ENCODE data around the gene MED8.

The MED8 gene

DNA sequence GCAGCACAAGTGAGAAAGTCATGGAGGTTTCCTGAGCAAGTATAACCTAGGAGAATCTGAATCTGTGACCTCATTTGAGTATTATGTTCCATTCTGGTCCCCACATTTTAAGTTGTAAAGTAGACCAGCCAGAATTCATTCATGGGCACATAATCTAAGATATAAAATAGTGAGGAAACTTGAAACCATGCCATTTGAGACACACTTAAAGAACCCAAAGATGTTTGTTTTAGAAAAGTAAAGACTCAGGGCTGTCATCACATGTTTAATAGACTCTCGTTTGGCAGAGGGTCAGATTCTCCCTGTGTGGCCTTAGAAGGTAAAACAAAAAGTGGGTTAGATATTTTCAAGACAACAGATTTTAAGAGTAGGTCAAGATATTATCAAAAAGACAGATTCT, 6.5 kb upstream of the MED8 start:
- Histone ChIP-seq H3K9me3 (ENCODE audit: insufficient read depth, low read length) (no peaks in the 10 kb centered on the region), H3K4me1 (ENCODE audit: insufficient read depth, insufficient read length) (no peaks in the 10 kb centered on the region), H3K4me3 (ENCODE audit: insufficient read length, low read depth) (no peak overlapping the region), H3K9ac (ENCODE audit: insufficient read length, low read depth) (no peak overlapping the region), H3K27me3 (ENCODE audit: insufficient read depth, insufficient read length) (no peaks in the 10 kb centered on the region), H3K36me3 (ENCODE audit: insufficient read depth, insufficient read length, low read length) (peaks cover 31% of the 10 kb centered on the region)
- no peak for DNase-seq (ENCODE audit: low read depth, low spot score)
- no peak for TF ChIP-seq SUZ12 (IDR thresholded peaks at IDR 0.05; ENCODE audit: extremely low read depth, insufficient read depth, insufficient read length)
- no peak for TF ChIP-seq ZNF274 (IDR thresholded peaks at IDR 0.05; ENCODE audit: low read depth, low read length)
- no peak for TF ChIP-seq YY1 (IDR thresholded peaks at IDR 0.05; ENCODE audit: insufficient read depth, insufficient read length)

DNA sequence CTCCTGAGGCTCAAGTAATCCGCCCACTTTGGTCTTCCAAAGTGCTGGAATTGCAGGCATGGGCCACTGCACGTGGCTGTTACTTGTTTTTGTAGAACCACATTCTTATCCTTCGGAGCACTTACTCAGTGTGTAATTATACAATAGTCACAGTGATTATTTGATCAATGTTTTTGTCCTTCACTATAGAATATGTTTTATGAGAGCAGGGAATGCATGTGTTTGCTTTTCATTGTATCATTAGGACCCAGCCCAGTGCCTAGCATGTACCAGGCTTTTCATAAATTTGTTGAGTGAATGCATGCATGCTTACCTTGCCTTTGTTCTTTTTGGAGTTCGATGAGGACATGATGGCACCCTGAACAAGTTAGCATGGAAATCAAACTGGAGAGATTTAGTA, 5.9 kb upstream of the MED8 start:
- Histone ChIP-seq H3K36me3 (ENCODE audit: insufficient read depth, insufficient read length, low read length) (peaks cover 31% of the 10 kb centered on the region), H3K9ac (ENCODE audit: insufficient read length, low read depth) (no peak overlapping the region), H3K27me3 (ENCODE audit: insufficient read depth, insufficient read length) (no peaks in the 10 kb centered on the region), H3K4me3 (ENCODE audit: insufficient read length, low read depth) (no peak overlapping the region), H3K4me1 (ENCODE audit: insufficient read depth, insufficient read length) (no peaks in the 10 kb centered on the region), H3K9me3 (ENCODE audit: insufficient read depth, low read length) (no peaks in the 10 kb centered on the region)
- TF ChIP-seq SUZ12 (IDR thresholded peaks at IDR 0.05; ENCODE audit: extremely low read depth, insufficient read depth, insufficient read length) (no peak), YY1 (IDR thresholded peaks at IDR 0.05; ENCODE audit: insufficient read depth, insufficient read length) (no peak), ZNF274 (IDR thresholded peaks at IDR 0.05; ENCODE audit: low read depth, low read length) (no peak)
- DNase-seq (ENCODE audit: low read depth, low spot score): no peak

DNA sequence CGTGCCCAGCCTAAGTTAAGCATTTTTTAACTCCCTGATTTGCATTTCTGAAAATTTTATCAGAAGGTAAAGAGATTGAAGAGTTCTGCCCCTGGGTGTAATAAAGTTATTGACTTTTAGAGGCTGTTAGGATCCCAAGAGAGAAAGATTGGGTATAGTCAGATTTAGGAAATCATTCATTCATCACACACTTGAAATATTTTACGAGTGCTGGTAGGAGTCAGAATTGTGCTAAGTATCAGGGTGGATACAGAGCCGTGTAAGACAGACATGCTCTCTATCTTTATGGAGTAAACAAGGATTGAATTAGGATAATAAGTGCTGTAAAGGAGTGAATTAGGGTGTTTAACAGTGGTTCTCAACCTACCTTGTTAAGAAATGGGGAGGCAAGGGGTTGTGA, 3.1 kb upstream of the MED8 start:
- Histone ChIP-seq H3K9ac (ENCODE audit: insufficient read length, low read depth) (no peak overlapping the region), H3K4me3 (ENCODE audit: insufficient read length, low read depth) (no peak overlapping the region)
- DNase-seq (ENCODE audit: low read depth, low spot score): no peak

DNA sequence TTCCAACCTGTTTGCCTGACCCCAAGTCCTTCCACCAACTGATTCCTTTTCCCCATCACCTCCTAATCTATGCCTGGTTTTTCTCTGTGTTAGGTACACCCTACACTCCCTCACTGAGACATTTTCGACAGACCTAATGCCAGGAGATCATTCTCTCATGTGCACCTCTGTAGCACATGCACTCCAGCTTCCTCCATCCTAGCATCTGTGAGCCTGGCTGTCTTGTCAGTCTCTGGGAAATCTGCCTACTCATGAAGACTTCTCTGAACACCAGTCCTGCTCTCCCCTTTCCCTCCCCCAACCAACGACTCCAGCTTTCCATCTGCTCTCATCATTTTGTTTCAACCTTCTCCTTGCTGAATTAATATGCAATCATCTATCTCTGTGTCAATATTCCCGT, 987 bp downstream of the MED8 start:
- no peaks in the 10 kb centered on the region for H3K27me3 ChIP-seq (ENCODE audit: insufficient read depth, insufficient read length)
- no peak for DNase-seq (ENCODE audit: low read depth, low spot score)
- peak overlapping the region; percentile 87 for H3K4me3 ChIP-seq (ENCODE audit: insufficient read length, low read depth)
- TF ChIP-seq SUZ12 (IDR thresholded peaks at IDR 0.05; ENCODE audit: extremely low read depth, insufficient read depth, insufficient read length): no peak
- no peak for TF ChIP-seq ZNF274 (IDR thresholded peaks at IDR 0.05; ENCODE audit: low read depth, low read length)
- peaks cover 57% of the 10 kb centered on the region for H3K36me3 ChIP-seq (ENCODE audit: insufficient read depth, insufficient read length, low read length)
- no peaks in the 10 kb centered on the region for H3K9me3 ChIP-seq (ENCODE audit: insufficient read depth, low read length)
- peak overlapping the region; percentile 91 for H3K9ac ChIP-seq (ENCODE audit: insufficient read length, low read depth)
- H3K4me1 ChIP-seq (ENCODE audit: insufficient read depth, insufficient read length): peaks cover 8% of the 10 kb centered on the region

More for the DNA sequence above, 3.1 kb upstream of the MED8 start:
- no peaks in the 10 kb centered on the region for H3K27me3 ChIP-seq (ENCODE audit: insufficient read depth, insufficient read length)
- TF ChIP-seq SUZ12 (IDR thresholded peaks at IDR 0.05; ENCODE audit: extremely low read depth, insufficient read depth, insufficient read length) (no peak), ZNF274 (IDR thresholded peaks at IDR 0.05; ENCODE audit: low read depth, low read length) (no peak), YY1 (IDR thresholded peaks at IDR 0.05; ENCODE audit: insufficient read depth, insufficient read length) (no peak)
- H3K4me1 ChIP-seq (ENCODE audit: insufficient read depth, insufficient read length): peaks cover 8% of the 10 kb centered on the region
- H3K9me3 ChIP-seq (ENCODE audit: insufficient read depth, low read length): no peaks in the 10 kb centered on the region
- peaks cover 36% of the 10 kb centered on the region for H3K36me3 ChIP-seq (ENCODE audit: insufficient read depth, insufficient read length, low read length)

DNA sequence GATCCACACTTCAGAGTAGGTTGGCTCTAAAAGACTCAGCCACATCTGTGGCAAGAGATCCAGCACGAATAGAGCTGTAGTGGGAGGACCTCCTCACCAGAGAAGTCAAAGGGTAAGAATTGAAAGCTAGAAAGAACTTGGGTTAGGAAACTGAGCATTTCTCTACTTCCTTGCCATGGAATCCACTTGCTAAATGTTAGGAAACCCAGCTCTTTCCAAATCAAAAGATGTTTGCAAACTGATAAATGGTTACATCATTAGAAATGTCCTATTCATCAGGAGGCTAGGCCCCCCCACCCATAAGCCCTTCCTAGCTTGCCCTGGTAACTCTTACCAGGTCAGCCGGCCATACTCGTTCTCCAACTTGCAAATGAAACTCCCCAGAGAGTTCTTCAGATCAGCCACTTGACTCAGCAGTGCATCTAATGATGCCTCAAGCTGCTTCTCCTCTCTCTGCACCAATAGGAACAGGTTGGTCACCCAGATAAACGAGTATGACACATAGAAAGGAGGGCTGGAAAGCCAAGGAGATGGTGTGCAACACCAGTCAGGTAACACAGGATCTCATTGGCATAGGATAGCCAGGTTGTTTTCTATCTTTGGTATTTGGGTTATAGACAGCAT, 1.5 kb downstream of the MED8 start:
- H3K4me1 ChIP-seq (ENCODE audit: insufficient read depth, insufficient read length): peaks cover 8% of the 10 kb centered on the region

DNA sequence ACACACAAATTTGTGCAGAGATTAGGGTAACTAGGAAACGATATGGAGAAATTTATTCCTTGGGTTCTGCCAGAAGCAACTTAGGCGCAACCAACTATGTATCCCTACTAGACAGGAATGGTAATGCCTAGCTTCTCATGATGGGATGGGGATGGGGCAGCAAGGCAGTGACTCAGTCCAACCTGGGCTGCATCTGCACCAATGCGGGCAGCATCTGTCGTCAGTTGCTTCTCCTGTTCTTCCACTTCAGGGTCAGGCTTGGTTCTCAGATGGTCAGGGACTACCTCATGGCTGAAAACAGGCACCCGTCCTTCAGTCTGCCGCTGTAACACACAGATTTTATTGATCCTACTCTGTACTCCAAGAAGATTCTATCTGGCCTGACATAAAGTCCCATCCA, 2.9 kb downstream of the MED8 start:
- peaks cover 71% of the 10 kb centered on the region for H3K36me3 ChIP-seq (ENCODE audit: insufficient read depth, insufficient read length, low read length)
- no peaks in the 10 kb centered on the region for H3K9me3 ChIP-seq (ENCODE audit: insufficient read depth, low read length)
- peaks cover 8% of the 10 kb centered on the region for H3K4me1 ChIP-seq (ENCODE audit: insufficient read depth, insufficient read length)
- no peak for TF ChIP-seq YY1 (IDR thresholded peaks at IDR 0.05; ENCODE audit: insufficient read depth, insufficient read length)
- TF ChIP-seq SUZ12 (IDR thresholded peaks at IDR 0.05; ENCODE audit: extremely low read depth, insufficient read depth, insufficient read length): no peak
- no peak for TF ChIP-seq ZNF274 (IDR thresholded peaks at IDR 0.05; ENCODE audit: low read depth, low read length)
- no peak overlapping the region for H3K4me3 ChIP-seq (ENCODE audit: insufficient read length, low read depth)
- no peaks in the 10 kb centered on the region for H3K27me3 ChIP-seq (ENCODE audit: insufficient read depth, insufficient read length)
- DNase-seq (ENCODE audit: low read depth, low spot score): no peak
- no peak overlapping the region for H3K9ac ChIP-seq (ENCODE audit: insufficient read length, low read depth)

More for the DNA sequence above, 1.5 kb downstream of the MED8 start:
- no peak overlapping the region for H3K4me3 ChIP-seq (ENCODE audit: insufficient read length, low read depth)
- H3K9me3 ChIP-seq (ENCODE audit: insufficient read depth, low read length): no peaks in the 10 kb centered on the region
- peaks cover 57% of the 10 kb centered on the region for H3K36me3 ChIP-seq (ENCODE audit: insufficient read depth, insufficient read length, low read length)
- H3K27me3 ChIP-seq (ENCODE audit: insufficient read depth, insufficient read length): no peaks in the 10 kb centered on the region
- TF ChIP-seq SUZ12 (IDR thresholded peaks at IDR 0.05; ENCODE audit: extremely low read depth, insufficient read depth, insufficient read length) (no peak), ZNF274 (IDR thresholded peaks at IDR 0.05; ENCODE audit: low read depth, low read length) (no peak), YY1 (IDR thresholded peaks at IDR 0.05; ENCODE audit: insufficient read depth, insufficient read length) (no peak)
- peak overlapping the region; percentile 91 for H3K9ac ChIP-seq (ENCODE audit: insufficient read length, low read depth)
- DNase-seq (ENCODE audit: low read depth, low spot score): no peak

DNA sequence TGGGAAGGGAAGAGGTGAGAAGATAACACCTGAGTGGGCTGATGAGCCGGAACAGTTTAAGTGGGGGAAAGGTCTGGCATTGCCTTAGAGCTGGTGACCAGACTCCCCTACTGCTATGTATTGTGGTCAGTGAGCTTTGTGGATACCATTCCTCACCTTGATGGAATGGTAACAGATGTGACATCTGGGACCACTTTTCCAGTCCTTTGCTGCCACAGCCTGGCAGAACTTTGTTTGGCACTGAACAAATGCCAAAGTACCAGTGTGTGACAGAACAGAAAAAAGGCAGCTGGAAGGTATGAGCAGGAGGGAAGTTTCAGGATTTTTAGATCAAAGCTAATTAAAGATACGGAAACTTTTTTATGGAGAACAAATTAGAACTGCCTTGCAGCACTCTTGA, 6.2 kb downstream of the MED8 start:
- H3K27me3 ChIP-seq (ENCODE audit: insufficient read depth, insufficient read length): no peaks in the 10 kb centered on the region
- TF ChIP-seq SUZ12 (IDR thresholded peaks at IDR 0.05; ENCODE audit: extremely low read depth, insufficient read depth, insufficient read length) (no peak), YY1 (IDR thresholded peaks at IDR 0.05; ENCODE audit: insufficient read depth, insufficient read length) (no peak), ZNF274 (IDR thresholded peaks at IDR 0.05; ENCODE audit: low read depth, low read length) (no peak)
- no peaks in the 10 kb centered on the region for H3K9me3 ChIP-seq (ENCODE audit: insufficient read depth, low read length)
- peaks cover 80% of the 10 kb centered on the region for H3K36me3 ChIP-seq (ENCODE audit: insufficient read depth, insufficient read length, low read length)
- no peak for DNase-seq (ENCODE audit: low read depth, low spot score)
- peaks cover 4% of the 10 kb centered on the region for H3K4me1 ChIP-seq (ENCODE audit: insufficient read depth, insufficient read length)
- H3K9ac ChIP-seq (ENCODE audit: insufficient read length, low read depth): no peak overlapping the region
- no peak overlapping the region for H3K4me3 ChIP-seq (ENCODE audit: insufficient read length, low read depth)
